Measurements from ENCODE around the gene STXBP6. TPM values are rescaled to one million over a fixed set of nuclear protein-coding genes. Genes with fewer than 3 reads are reported as not detected.

Gene STXBP6
- total and polyA plus RNA-seq, 2 of the 13 experiments (the other 11 are each of a cell fraction or from before 2014, with no cell fraction given): 35.3 to 42.8 TPM

GRCh38 chr14:24839617-24840203 lies 210.2 kb downstream of the STXBP6 start (continued):
- no peak for TF ChIP-seq ZNF136 (CRISPR knock-in tag; IDR thresholded peaks at IDR 0.05; ENCODE audit: low read depth)
- TF ChIP-seq RAD21 (CRISPR knock-in tag; IDR thresholded peaks at IDR 0.05): peak; percentile 17; the same call in 1 of the 2 replicates
- no peak for TF ChIP-seq ZNF282 (IDR thresholded peaks at IDR 0.05; ENCODE audit: partially characterized antibody)
- peak; percentile 52; the same call in 1 of the 2 replicates for TF ChIP-seq IKZF5 (CRISPR knock-in tag; IDR thresholded peaks at IDR 0.05)
- peak; percentile 100 for TF ChIP-seq KDM6A (CRISPR knock-in tag; IDR thresholded peaks at IDR 0.05; ENCODE audit: low read depth)
- TF ChIP-seq FOXP4 (CRISPR knock-in tag; IDR thresholded peaks at IDR 0.05): peak; percentile 93
- TF ChIP-seq ZNF550 (CRISPR knock-in tag; IDR thresholded peaks at IDR 0.05; ENCODE audit: borderline replicate concordance): no peak
- no peak; the same call in 1 of the 2 replicates for TF ChIP-seq ZBTB25 (CRISPR knock-in tag; IDR thresholded peaks at IDR 0.05)
- no peak for TF ChIP-seq FIP1L1 (IDR thresholded peaks at IDR 0.05; ENCODE audit: borderline replicate concordance, insufficient read depth, low read depth, low read length)
- no peak for TF ChIP-seq ELK4 (CRISPR knock-in tag; IDR thresholded peaks at IDR 0.05; ENCODE audit: borderline replicate concordance)
- peak; percentile 56 for TF ChIP-seq ZNF18 (CRISPR knock-in tag; IDR thresholded peaks at IDR 0.05; ENCODE audit: insufficient replicate concordance)
- no peak for TF ChIP-seq ZNF670 (CRISPR knock-in tag; IDR thresholded peaks at IDR 0.05; ENCODE audit: borderline replicate concordance)
- no peak; the same call in 1 of the 2 replicates for TF ChIP-seq TFDP2 (CRISPR knock-in tag; IDR thresholded peaks at IDR 0.05)
- no peak for TF ChIP-seq ZNF33B (CRISPR knock-in tag; IDR thresholded peaks at IDR 0.05)
- TF ChIP-seq HOXD1 (CRISPR knock-in tag; IDR thresholded peaks at IDR 0.05): 0 out of 2 replicates have a peak, but pooled peaks have one; percentile 51
- peak; percentile 26 for TF ChIP-seq PHF8 (CRISPR knock-in tag; IDR thresholded peaks at IDR 0.05)
- TF ChIP-seq ZNF234 (CRISPR knock-in tag; conservative IDR thresholded peaks at IDR 0.05): no peak

Data from HepG2 (cell line).